ENCODE measurements around the gene CT47C1. TPM values are rescaled to one million over a fixed set of nuclear protein-coding genes. Genes with fewer than 3 reads are reported as not detected.
A peak's percentile ranks its signal among the peaks of the same experiment; 100 is the strongest.

The CT47C1 gene
- total RNA-seq, 1 donor from 2014 or later, result not detected

GRCh38 chrX:119105826-119106225 is 33.0 kb downstream of the CT47C1 start:
- no peak for TF ChIP-seq CTCF (conservative IDR thresholded peaks at IDR 0.05)
- H3K36me3 Mint-ChIP-seq (ENCODE audit: low read depth), result no peaks in the 10 kb centered on the region
- H3K27ac Mint-ChIP-seq (ENCODE audit: unreplicated experiment), result no peak overlapping the region
- no peak for DNase-seq (ENCODE audit: low read depth, low spot score)
- H3K4me1 Mint-ChIP-seq, result no peaks in the 10 kb centered on the region
- no peak overlapping the region for H3K4me3 Mint-ChIP-seq
- H3K27me3 Mint-ChIP-seq (ENCODE audit: low read depth), result no peaks in the 10 kb centered on the region
- H3K9me3 Mint-ChIP-seq, result peaks cover 5% of the 10 kb centered on the region

GRCh38 chrX:119107206-119107605 is 34.4 kb downstream of the CT47C1 start:
- Mint-ChIP-seq H3K4me3 (no peak overlapping the region), H3K27ac (ENCODE audit: unreplicated experiment) (no peak overlapping the region), H3K9me3 (peaks cover 5% of the 10 kb centered on the region), H3K4me1 (no peaks in the 10 kb centered on the region), H3K36me3 (ENCODE audit: low read depth) (no peaks in the 10 kb centered on the region), H3K27me3 (ENCODE audit: low read depth) (no peaks in the 10 kb centered on the region)
- no peak for TF ChIP-seq CTCF (conservative IDR thresholded peaks at IDR 0.05)
- DNase-seq (ENCODE audit: low read depth, low spot score), result no peak

- Mint-ChIP-seq H3K9me3 (no peaks in the 10 kb centered on the region), H3K27me3 (ENCODE audit: low read depth) (peaks cover 2% of the 10 kb centered on the region)
- peak; percentile 66 for TF ChIP-seq CTCF (conservative IDR thresholded peaks at IDR 0.05)
Observed at GRCh38 chrX:119118780-119119395, 46.1 kb downstream of the CT47C1 start.

GRCh38 chrX:119121341-119121740 is 48.5 kb downstream of the CT47C1 start:
- Mint-ChIP-seq H3K27me3 (ENCODE audit: low read depth) (peaks cover 2% of the 10 kb centered on the region), H3K36me3 (ENCODE audit: low read depth) (no peaks in the 10 kb centered on the region), H3K27ac (ENCODE audit: unreplicated experiment) (no peak overlapping the region), H3K4me3 (no peak overlapping the region), H3K4me1 (no peaks in the 10 kb centered on the region), H3K9me3 (no peaks in the 10 kb centered on the region)
- no peak for DNase-seq (ENCODE audit: low read depth, low spot score)
- no peak for TF ChIP-seq CTCF (conservative IDR thresholded peaks at IDR 0.05)

More at GRCh38 chrX:119118780-119119395, 46.1 kb downstream of the CT47C1 start:
- DNase-seq (ENCODE audit: low read depth, low spot score), result peak; percentile 54
- Mint-ChIP-seq H3K27ac (ENCODE audit: unreplicated experiment) (no peak overlapping the region), H3K36me3 (ENCODE audit: low read depth) (no peaks in the 10 kb centered on the region), H3K4me1 (no peaks in the 10 kb centered on the region), H3K4me3 (no peak overlapping the region)

Other genes with a start within 250 kb of the CT47C1 start
- 2.8 and 3.7 TPM in 2 replicates for gene ZCCHC12, start 249.2 kb upstream of the CT47C1 start, total RNA-seq
- gene LONRF3, start 98.4 kb upstream of the CT47C1 start, total RNA-seq, result 0.20 and 0.30 TPM in 2 replicates
- gene KIAA1210, start 54.8 kb downstream of the CT47C1 start, total RNA-seq, result not detected in 2 replicates
- 202 and 210 TPM in 2 replicates for gene PGRMC1, start 163.3 kb downstream of the CT47C1 start, total RNA-seq

Measured in neural crest cell (in vitro differentiated cells).